Neural progenitor cell (in vitro differentiated cells): Measurements from ENCODE around the gene ARHGAP15.

Source experiments
- CTCF ChIP-seq: fragments of 200-600 bp; sonication (generic); IDR thresholded peaks from 2 replicates; pipeline ENCODE4 v1.5.1; 2017; ENCODE audit warnings: antibody characterized with exemption, mild to moderate bottlenecking
- EZH2 ChIP-seq: fragments of 200-600 bp; sonication (generic); IDR thresholded peaks from 2 replicates; pipeline ENCODE4 v1.6.1; 2017; ENCODE audit warnings: antibody characterized with exemption, mild to moderate bottlenecking, moderate library complexity
- EZH2phosphoT487 ChIP-seq: fragments of 200-600 bp; sonication (generic); IDR thresholded peaks from 2 replicates; pipeline ENCODE4 v1.6.1; 2017; ENCODE audit warnings: antibody characterized with exemption

GRCh38 chr2:143623909-143624260 lies 494.7 kb downstream of the ARHGAP15 start:
- TF ChIP-seq CTCF (no peak), EZH2 (no peak), EZH2phosphoT487 (no peak)
